ENCODE data around the gene DPEP2. TPM values are rescaled to one million over a fixed set of nuclear protein-coding genes. Genes with fewer than 3 reads are reported as not detected.

DPEP2 gene
- total and polyA plus RNA-seq, 2 of the 13 experiments (the other 11 are each of a cell fraction or from before 2014, with no cell fraction given) = 0.18 TPM; not detected in 1

GRCh38 chr16:67963662-67964321, 35.5 kb downstream of the DPEP2 start (continued):
- TF ChIP-seq, protein P1, sequence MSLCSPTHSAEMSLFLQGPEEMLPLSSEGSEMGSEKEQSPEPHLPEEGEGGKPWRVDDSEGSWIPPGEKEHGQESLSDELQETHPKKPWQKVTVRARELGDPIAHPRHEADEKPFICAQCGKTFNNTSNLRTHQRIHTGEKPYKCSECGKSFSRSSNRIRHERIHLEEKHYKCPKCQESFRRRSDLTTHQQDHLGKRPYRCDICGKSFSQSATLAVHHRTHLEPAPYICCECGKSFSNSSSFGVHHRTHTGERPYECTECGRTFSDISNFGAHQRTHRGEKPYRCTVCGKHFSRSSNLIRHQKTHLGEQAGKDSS (CRISPR knock-in tag; IDR thresholded peaks at IDR 0.05; ENCODE audit: borderline replicate concordance, low read depth) = peak; percentile 8; the same call in 1 of the 2 replicates
- TF ChIP-seq AKAP8 (CRISPR knock-in tag; IDR thresholded peaks at IDR 0.05) (peak; percentile 55; the same call in 1 of the 2 replicates), ZSCAN20 (CRISPR knock-in tag; IDR thresholded peaks at IDR 0.05; ENCODE audit: borderline replicate concordance) (no peak), SCMH1 (CRISPR knock-in tag; IDR thresholded peaks at IDR 0.05; ENCODE audit: borderline replicate concordance) (no peak), KDM2A (CRISPR knock-in tag; IDR thresholded peaks at IDR 0.05; ENCODE audit: borderline replicate concordance, low read depth) (0 out of 2 replicates have a peak, but pooled peaks have one; percentile 12), TCF12 (IDR thresholded peaks at IDR 0.05) (no peak), TCF12 (CRISPR knock-in tag; IDR thresholded peaks at IDR 0.05) (no peak), MED8 (CRISPR knock-in tag; IDR thresholded peaks at IDR 0.05; ENCODE audit: insufficient replicate concordance) (no peak), ZNF20 (CRISPR knock-in tag; IDR thresholded peaks at IDR 0.05) (no peak), HOXA9 (CRISPR knock-in tag; IDR thresholded peaks at IDR 0.05; ENCODE audit: borderline replicate concordance) (no peak), SP1 (IDR thresholded peaks at IDR 0.05) (no peak), SP1 (CRISPR knock-in tag; IDR thresholded peaks at IDR 0.05) (no peak), ZNF687 (CRISPR knock-in tag; IDR thresholded peaks at IDR 0.05) (peak; percentile 27; the same call in 1 of the 2 replicates), ZNF326 (CRISPR knock-in tag; IDR thresholded peaks at IDR 0.05; ENCODE audit: borderline replicate concordance) (0 out of 2 replicates have a peak, but pooled peaks have one; percentile 13), ZFP36L1 (CRISPR knock-in tag; IDR thresholded peaks at IDR 0.05) (no peak), ZNF253 (CRISPR knock-in tag; IDR thresholded peaks at IDR 0.05; ENCODE audit: borderline replicate concordance) (0 out of 2 replicates have a peak, but pooled peaks have one; percentile 48), MTA1 (CRISPR knock-in tag; IDR thresholded peaks at IDR 0.05; ENCODE audit: borderline replicate concordance) (0 out of 2 replicates have a peak, but pooled peaks have one; percentile 9), ZNF224 (CRISPR knock-in tag; IDR thresholded peaks at IDR 0.05) (no peak), RBFOX2 (IDR thresholded peaks at IDR 0.05; ENCODE audit: low read depth, low read length) (peak; percentile 79), ZNF678 (CRISPR knock-in tag; IDR thresholded peaks at IDR 0.05) (0 out of 2 replicates have a peak, but pooled peaks have one; percentile 42), RNF219 (CRISPR knock-in tag; IDR thresholded peaks at IDR 0.05) (no peak), GPN1 (CRISPR knock-in tag; IDR thresholded peaks at IDR 0.05; ENCODE audit: borderline replicate concordance) (no peak), AGO2 (optimal IDR thresholded peaks at IDR 0.05; ENCODE audit: low read depth, low read length) (peak; percentile 97)

Data from HepG2 (cell line).